Large intestine (tissue), 3 donors: ENCODE measurements around the gene RCC2. TPM values are rescaled to one million over a fixed set of nuclear protein-coding genes. Genes with fewer than 3 reads are reported as not detected.

ENCODE experiments used
- DNase-seq, 2 donors: peaks; one replicate each; pipeline versions ENCODE4 v3.0.0 to v3.0.0-alpha.2; 2013
- H3K27ac ChIP-seq: one replicate; pipeline ENCODE4 v1.5.1; 2013; ENCODE audit warnings: low read length
- H3K27me3 ChIP-seq: 2 replicates; pipeline ENCODE4 v1.6.1; 2013; ENCODE audit warnings: low read length; ENCODE audit not compliant: control insufficient read depth, insufficient read depth
- H3K36me3 ChIP-seq: 2 replicates; pipeline ENCODE4 v1.6.1; 2013; ENCODE audit warnings: low read length; ENCODE audit not compliant: control insufficient read depth, insufficient read depth
- H3K4me1 ChIP-seq: one replicate; pipeline ENCODE4 v1.6.1; 2013; ENCODE audit warnings: low read length; ENCODE audit not compliant: control insufficient read depth, insufficient read depth
- H3K4me3 ChIP-seq: one replicate; pipeline ENCODE4 v1.5.1; 2013; ENCODE audit warnings: low read length
- H3K9me3 ChIP-seq: one replicate; pipeline ENCODE4 v1.6.1; 2013; ENCODE audit warnings: mild to moderate bottlenecking, low read depth, low read length, moderate library complexity; ENCODE audit not compliant: control insufficient read depth
- WGBS: methylation state at CpG from one replicate; pipeline ENCODE4 v1.1.5; 2013; ENCODE audit warnings: low lambda C conversion rate; ENCODE audit not compliant: insufficient coverage; 5-methylcytosine and 5-hydroxymethylcytosine counted together
- polyA plus RNA-seq: library from polyadenylated mRNA; unstranded; fragments of 120-200 nt; gene quantifications from one replicate; pipeline ENCODE4 v1.2.1, GENCODE V29; 2013

The RCC2 gene
- polyA plus RNA-seq, 1 donor = 51.0 TPM

DNA sequence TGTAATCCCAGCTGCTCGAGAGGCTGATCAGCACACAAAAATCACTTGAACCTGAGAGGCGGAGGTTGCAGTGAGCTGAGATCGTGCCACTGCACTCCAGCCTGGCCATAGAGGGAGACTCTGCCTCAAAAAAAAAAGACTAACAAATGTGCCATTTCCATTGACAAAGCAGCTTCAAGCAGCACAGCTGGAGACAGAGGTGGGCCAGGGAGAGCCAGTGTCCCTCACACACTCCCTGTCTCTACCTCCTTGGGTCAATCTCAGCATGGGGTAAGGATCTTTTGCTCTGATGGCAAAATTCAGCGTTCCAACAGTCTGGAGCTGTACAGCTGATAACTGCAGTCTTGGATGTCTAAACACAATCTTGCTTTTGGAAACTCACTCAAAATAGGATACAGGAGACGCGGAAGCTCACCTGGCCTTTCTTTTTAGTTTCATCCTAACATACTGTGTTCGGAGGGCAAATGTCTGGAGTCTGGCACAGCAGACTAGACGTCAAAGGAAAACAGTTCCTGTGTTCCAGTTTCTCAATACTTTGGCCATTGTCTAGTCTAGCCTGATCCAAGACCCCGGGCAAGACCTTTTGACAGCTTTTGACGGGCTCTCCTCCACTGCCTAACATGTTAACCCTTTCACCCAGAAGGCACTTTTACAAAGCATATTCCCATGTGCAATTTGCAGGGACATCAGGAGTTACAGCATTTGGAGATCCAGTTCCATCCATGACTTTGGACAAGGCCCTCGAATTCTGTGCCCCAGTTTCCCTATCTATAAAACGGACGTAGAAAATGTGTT is 2.9 kb downstream of the RCC2 start:
- H3K4me1 ChIP-seq = no peaks in the 10 kb centered on the region
- WGBS = 100% methylated on average over 1 of the region's 13 CpGs
- peaks cover 24% of the 10 kb centered on the region for H3K36me3 ChIP-seq
- H3K27me3 ChIP-seq = peaks cover 14% of the 10 kb centered on the region
- DNase-seq = no peak
- H3K27ac ChIP-seq = no peak overlapping the region
- H3K4me3 ChIP-seq = peak overlapping the region; percentile 56
- H3K9me3 ChIP-seq = no peaks in the 10 kb centered on the region

DNA sequence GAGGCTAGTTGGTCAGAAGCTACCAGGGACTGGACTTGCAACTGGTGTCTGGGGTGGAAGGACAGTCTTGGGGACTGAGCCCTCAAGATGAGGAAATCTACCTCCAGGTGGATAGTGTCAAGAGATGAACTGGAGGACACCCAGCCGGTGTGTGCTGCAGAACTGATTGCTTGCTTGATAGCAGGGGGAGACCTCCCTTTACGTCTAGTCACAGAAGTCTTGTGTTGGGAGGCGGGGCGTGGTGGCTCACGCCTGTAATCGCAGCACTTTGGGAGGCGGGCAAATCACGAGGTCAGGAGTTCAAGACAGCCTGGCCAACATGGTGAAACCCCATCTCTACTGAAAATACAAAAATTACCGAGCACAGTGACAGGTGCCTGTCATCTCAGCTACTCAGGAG is 4.9 kb downstream of the RCC2 start:
- Histone ChIP-seq H3K4me3 (no peak overlapping the region), H3K36me3 (peaks cover 26% of the 10 kb centered on the region), H3K27ac (no peak overlapping the region), H3K4me1 (no peaks in the 10 kb centered on the region), H3K9me3 (no peaks in the 10 kb centered on the region), H3K27me3 (no peaks in the 10 kb centered on the region)
- WGBS = no CpG with 5 or more reads among the region's 9 CpGs
- no peak for DNase-seq

DNA sequence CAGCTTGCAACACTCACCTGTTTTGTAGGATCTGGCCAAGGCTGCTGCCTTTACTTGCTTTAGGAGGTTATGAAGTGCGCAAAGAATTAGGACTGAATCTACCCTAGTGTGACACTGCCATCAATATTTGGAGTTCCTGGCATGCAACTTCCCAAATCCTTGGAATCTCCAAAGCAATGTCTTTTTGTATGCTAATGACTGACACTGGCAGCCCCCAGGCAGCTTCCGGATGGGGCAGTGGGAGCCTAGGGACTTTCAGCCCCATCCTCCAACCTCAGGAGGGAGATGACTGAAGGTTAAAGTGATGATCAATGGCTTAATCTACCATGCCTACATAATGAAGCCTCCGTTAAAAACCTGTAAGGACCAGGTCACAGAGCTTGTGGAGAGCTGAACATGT is 5.5 kb downstream of the RCC2 start:
- no peaks in the 10 kb centered on the region for H3K9me3 ChIP-seq
- no peak overlapping the region for H3K4me3 ChIP-seq
- DNase-seq = no peak
- H3K27me3 ChIP-seq = no peaks in the 10 kb centered on the region
- H3K36me3 ChIP-seq = peaks cover 31% of the 10 kb centered on the region
- no CpG with 5 or more reads among the region's 3 CpGs for WGBS
- H3K4me1 ChIP-seq = no peaks in the 10 kb centered on the region
- H3K27ac ChIP-seq = no peak overlapping the region

DNA sequence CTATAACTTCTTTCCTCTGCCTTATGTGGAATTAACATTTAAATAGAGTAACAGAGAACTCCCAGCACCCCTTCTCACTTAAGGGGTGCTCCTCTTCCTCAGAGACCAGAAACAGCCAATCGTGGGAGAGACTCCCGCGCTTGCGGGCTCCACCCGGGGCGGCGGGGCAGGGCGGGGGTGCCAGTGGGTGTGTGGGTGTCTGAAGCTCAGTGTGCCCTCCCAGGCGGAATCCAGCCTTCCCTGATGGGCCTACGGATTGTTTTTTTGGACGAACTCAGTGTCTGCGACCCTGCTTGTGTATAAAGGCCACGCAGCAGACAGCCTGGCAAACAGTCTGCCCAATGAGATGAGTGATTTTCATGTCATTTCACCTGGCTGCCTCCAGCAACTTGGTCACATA is 6.2 kb downstream of the RCC2 start:
- Histone ChIP-seq H3K4me1 (no peaks in the 10 kb centered on the region), H3K9me3 (no peaks in the 10 kb centered on the region), H3K27ac (no peak overlapping the region), H3K27me3 (no peaks in the 10 kb centered on the region), H3K36me3 (peaks cover 39% of the 10 kb centered on the region), H3K4me3 (no peak overlapping the region)
- WGBS = no CpG with 5 or more reads among the region's 13 CpGs
- DNase-seq = no peak

DNA sequence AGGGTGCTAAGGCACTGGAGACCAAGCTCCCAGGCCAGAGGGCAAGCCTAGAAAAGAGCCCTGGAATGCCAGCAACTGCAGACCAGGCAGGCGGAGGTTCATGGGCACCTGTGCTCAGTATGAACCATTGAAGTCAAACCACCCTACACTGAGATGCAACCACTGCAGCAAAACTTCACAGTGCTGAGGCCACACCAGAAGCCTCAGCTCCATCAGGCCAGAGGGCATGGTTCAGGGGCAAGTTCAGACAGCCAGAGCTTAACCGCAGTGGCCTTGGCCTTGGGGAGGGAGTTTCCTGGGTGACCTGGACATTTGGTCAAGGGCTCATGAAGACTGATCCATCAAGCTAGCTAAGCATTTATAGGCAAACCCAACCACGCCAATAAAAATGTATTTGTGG is 7.1 kb downstream of the RCC2 start:
- DNase-seq = no peak
- H3K4me1 ChIP-seq = no peaks in the 10 kb centered on the region
- H3K9me3 ChIP-seq = no peaks in the 10 kb centered on the region
- H3K27ac ChIP-seq = no peak overlapping the region
- WGBS = no CpG with 5 or more reads among the region's 3 CpGs
- H3K4me3 ChIP-seq = no peak overlapping the region
- peaks cover 47% of the 10 kb centered on the region for H3K36me3 ChIP-seq
- no peaks in the 10 kb centered on the region for H3K27me3 ChIP-seq

DNA sequence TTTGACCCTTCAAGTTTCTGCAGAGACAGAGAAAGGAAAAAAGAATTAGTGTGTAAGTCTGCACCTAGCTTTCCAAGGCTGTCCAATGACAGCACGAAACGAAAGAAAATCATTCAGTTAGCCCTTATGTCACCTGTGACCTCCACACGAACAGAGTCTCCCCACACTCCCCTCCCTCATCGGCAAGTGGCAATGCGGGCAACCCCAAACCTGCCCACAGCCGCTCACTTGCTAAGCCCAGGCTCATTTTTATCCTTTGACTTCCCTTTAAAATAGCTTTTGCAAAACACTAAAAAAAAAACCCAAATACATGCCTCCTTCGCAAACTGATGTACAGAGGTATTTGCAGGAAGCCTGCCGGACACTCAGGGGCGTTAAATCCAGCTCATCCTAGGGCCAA is 10.3 kb downstream of the RCC2 start:
- Histone ChIP-seq H3K27me3 (no peaks in the 10 kb centered on the region), H3K36me3 (peaks cover 67% of the 10 kb centered on the region), H3K27ac (no peak overlapping the region), H3K4me3 (no peak overlapping the region), H3K9me3 (no peaks in the 10 kb centered on the region), H3K4me1 (no peaks in the 10 kb centered on the region)
- DNase-seq = no peak
- WGBS = no CpG with 5 or more reads among the region's 9 CpGs

DNA sequence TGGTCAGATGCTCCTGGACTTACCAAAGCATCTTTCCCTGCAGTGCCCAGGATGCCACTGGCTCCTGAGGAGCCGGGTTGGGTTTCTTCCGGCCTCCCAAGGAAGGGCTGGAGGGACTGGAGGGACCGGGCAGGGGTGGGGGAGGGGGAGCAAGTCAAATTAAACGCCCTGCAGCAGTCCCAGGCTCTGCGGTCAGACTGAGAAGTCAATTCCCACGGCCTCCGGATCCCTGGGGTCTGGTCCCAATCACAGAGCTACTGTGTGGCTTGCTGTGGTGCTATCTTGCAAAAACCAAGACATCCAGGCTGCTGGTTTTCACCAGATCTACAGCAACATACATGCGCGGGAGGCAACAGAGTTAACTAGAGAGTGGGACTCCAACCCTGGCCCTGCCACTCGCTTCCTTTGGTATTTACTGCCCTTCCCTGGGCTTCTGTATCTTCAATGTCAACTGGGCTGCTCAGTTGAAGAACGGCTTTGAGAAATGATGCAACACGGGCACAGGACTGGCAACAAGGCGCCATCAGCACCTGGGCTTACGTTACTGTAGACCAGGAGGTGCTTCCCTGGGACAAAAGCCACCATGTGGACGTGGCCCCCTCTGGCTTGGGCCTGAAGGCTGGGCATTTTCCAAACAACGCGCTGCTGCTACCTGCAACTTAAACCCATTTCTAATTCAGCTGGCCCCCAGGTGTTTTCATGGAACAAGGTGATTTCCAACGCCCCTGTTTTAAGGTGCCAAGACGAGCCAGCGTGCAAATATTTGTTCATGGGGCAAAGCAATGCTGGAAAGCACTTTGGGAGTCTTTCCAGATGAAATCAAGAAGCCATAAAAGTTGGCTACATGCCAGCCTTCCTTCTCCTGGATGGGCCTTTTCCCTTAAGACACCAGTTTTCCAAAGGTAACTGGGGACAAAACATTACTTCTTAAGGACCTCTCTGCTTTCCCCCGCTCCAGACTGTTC is 11.5 kb downstream of the RCC2 start:
- Histone ChIP-seq H3K4me1 (no peaks in the 10 kb centered on the region), H3K36me3 (peaks cover 70% of the 10 kb centered on the region), H3K4me3 (no peak overlapping the region), H3K27me3 (no peaks in the 10 kb centered on the region), H3K27ac (no peak overlapping the region), H3K9me3 (no peaks in the 10 kb centered on the region)
- no peak for DNase-seq
- no CpG with 5 or more reads among the region's 21 CpGs for WGBS

DNA sequence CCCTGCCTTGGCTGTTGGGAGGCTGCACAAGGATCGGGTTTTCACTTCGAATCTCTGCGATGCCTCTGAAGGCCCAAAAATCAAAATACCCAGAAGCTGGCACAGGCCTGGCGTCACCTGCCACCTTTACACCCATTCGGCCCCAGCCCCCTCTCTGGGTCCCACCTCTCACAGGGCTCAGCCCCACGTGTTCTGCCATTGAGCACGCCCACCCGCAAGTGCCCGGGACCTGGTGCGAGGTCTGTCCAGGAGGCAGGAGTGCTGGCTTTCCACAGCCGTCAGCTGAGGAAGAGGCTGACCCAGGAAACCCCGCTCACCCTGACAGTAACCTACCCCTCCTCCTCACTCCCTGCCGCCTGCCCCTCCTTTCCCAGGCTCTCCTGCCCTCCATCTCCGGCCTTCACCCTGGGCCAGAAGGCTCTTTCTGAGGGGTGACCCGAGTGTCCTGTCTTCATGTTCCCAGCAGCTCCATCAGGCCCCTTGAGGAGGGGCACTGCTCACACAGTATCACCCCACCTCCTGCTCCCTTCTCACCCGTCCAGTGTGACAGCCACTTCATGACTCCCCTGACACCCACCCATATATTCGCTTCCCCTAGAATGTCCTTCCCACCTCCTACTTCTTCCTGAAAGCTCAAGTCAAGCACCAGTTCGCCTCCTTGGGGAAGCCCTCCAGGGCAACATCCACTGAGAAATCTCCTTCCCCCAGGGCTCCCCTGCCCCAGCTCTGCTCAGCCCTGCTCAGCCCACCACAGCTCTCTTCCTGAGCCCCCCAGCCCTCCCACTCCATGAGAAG is 13.5 kb downstream of the RCC2 start:
- H3K27ac ChIP-seq = no peak overlapping the region
- no peak overlapping the region for H3K4me3 ChIP-seq
- no peaks in the 10 kb centered on the region for H3K4me1 ChIP-seq
- H3K9me3 ChIP-seq = no peaks in the 10 kb centered on the region
- H3K36me3 ChIP-seq = peaks cover 73% of the 10 kb centered on the region
- no peaks in the 10 kb centered on the region for H3K27me3 ChIP-seq
- no peak for DNase-seq
- WGBS = no CpG with 5 or more reads among the region's 18 CpGs

DNA sequence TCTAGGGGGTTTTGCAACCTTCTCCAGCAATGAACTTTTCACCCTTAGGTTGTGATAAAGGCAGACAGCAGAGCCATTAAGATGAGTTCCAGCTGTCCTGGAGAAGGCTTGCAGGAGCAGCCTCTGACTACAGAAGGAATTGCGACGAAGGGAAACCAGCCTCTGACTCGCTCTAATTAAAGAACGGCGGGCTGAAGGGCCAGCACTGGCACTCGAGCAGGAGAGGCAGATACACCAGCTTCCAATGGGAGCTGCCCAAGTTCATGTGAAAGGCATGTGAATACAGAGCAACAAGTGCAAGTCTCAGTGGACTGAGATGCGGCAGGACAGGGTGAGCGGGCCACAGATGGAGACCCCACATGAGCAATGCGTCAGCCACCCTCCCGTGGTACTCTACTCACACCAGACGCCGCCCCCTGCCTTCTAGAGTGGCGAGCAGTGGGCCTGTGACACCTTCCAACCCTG is 15.7 kb downstream of the RCC2 start:
- Histone ChIP-seq H3K4me1 (no peaks in the 10 kb centered on the region), H3K27ac (no peak overlapping the region), H3K27me3 (no peaks in the 10 kb centered on the region), H3K9me3 (peaks cover 3% of the 10 kb centered on the region), H3K36me3 (peaks cover 84% of the 10 kb centered on the region), H3K4me3 (no peak overlapping the region)
- peak in 1 of 2 donors; percentile 15 for DNase-seq
- no CpG with 5 or more reads among the region's 13 CpGs for WGBS

DNA sequence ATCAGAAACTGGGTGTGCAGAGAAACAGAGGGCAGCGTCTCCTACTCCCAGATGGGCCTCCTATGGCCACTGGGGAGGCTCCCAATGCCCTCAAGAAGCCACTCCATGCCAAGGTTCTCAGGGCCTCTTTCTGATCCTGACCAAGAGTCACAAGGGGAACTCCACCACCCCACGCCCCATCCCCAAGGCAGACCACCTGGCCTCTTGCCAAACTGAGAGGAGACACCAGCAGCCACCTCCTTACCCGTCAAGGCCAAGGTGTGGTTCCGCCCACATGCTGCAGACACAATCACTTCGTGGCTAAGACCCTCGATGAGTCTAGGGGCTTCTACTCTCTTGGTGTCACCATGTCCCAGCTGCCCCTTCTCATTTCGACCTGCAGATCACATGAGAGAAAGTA is 17.0 kb downstream of the RCC2 start:
- Histone ChIP-seq H3K4me1 (no peaks in the 10 kb centered on the region), H3K9me3 (peaks cover 3% of the 10 kb centered on the region), H3K36me3 (peaks cover 80% of the 10 kb centered on the region), H3K4me3 (no peak overlapping the region), H3K27me3 (no peaks in the 10 kb centered on the region), H3K27ac (no peak overlapping the region)
- no CpG with 5 or more reads among the region's 7 CpGs for WGBS
- no peak for DNase-seq
